A204.1 (cell line): ENCODE data around the gene LILRA5.
"Not testable (repeated sequence)": the region's sequence is repeated elsewhere in the genome, so short reads cannot be mapped to it uniquely, and the experiment has no call there.

Experiments
- FAIRE-seq: peaks from 2 replicates; lab custom pipeline; 2012; peaks lifted over from hg19 to GRCh38; lab: Jason Lieb, UNC

The LILRA5 gene

DNA sequence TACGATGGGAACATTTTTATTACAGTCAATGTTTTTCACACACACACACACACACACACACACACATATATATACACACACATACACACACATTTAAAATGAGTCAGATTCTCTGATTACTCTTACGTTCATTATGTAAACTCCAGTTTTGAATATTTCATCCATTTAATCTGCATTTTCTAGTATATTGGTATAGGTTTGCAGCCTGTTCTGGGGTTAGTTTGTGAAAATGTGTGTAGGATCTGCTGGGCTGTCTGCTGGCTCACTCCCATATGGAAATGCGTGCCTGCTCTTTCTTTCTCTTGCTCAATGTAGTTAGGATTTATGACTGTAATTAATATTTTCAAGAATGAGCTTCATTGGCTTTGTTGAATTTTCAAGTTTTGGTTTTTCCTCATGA, 39.1 kb downstream of the LILRA5 start:
- FAIRE-seq, result no peak

DNA sequence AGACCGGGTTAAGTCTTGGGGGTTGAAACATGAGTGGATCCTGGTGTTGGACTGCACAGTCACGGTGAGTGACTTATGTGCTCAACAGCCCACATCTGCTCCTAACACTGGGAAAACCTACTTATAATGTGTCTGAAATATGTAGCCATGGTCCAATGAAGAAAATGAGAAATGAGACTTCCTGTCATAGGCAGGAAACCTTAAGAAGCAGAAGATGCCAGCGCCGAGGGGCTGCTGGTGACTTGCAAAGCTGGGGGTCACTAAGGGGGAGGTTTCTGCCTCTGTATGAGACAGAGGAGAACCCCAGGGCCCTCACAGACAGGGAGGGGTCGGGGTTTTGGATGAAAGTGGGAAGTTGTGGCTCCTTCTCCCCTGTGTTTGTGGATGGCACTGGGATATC, 40.8 kb downstream of the LILRA5 start:
- FAIRE-seq, result not testable (repeated sequence)

DNA sequence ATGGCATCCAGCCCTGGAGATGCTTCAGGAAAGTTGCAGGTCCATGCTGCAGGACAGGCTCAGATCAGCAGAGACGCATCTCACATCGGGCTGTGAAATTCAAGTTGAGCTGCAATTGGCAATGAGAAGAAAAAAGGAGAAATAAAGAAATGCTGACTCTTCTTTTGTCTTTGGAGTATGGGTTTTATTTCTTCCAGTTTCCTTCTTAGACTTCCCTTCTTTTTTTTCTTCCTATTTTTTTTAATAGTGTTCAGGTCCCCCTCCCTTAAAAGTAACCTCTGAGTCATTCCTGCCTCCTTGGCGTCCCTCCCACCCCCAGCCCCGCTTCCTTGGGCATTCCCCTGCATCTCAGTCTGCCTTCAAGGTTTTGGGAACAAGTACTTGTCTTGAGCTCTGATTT, 41.4 kb downstream of the LILRA5 start:
- FAIRE-seq, result not testable (repeated sequence)

DNA sequence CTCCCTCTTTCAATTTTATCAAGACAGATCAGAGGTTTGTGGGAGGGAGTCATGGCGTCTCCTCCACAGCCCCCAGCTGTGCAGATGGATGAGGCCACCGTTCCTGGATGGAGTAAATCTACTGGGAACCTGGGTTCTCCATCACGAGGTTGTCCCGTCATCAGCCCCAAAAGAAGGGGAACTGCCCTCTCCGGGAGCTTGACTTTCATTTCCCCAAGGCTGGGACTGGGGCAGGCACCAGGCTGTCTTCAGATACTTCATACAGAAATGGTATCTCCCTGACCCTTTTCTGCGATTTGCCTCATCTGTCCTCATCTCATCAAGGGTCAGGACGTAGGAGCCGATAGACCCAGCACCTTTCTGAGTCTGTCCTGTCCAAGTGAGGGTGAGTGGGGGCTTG, 41.9 kb downstream of the LILRA5 start:
- FAIRE-seq, result no peak

DNA sequence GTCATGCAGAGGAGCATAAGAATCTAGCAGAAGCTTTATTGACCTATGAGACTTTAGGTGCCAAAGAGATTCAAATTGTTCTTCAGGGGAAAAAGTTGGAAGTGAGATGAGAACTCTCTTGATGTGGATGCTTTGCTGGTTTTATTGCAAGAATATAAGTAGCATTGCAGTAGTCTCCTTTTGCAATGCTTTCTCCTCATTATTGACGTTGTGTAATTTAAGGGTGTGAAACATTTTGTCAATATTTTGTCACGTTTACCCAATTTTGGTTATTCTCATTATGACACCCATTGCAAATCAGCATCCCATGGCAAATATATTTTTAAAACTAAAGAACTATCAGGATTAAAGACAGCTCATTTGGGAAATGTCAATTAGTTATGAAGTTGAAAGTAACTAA, 44.0 kb downstream of the LILRA5 start:
- FAIRE-seq, result no peak

DNA sequence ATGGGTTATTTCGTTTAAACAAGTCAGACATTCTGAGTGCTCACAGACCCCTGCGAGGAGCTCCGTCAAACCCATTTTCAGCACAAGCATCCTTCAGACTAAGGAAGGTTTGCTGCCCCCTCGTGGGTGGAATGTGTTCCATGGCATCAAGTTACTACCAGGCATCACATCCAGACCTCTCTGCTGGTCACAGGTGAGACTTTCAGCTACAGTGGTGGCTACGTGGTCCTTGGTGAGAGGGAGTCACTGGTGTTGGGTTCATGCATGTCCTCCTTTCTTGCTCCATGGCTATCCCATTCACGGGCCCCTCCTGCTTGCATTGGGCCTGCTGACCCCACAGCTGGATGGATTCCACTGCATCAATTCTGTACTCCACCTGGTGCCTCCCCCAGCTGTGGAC, 46.8 kb downstream of the LILRA5 start:
- no peak for FAIRE-seq

DNA sequence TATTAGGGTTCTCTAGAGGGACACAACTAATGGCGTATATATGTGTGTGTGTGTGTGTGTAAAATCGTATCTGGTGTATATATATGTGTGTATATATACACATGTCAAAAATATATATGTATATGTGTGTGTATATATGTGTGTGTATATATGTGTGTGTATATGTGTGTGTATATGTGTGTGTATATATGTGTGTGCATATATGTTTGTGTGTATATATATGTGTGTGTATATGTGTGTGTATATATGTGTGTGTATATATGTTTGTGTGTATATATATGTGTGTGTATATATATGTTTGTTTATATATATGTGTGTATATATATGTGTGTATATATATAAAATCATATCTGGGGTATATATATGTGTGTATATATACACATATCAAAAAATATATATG, 50.5 kb downstream of the LILRA5 start:
- FAIRE-seq, result no peak

DNA sequence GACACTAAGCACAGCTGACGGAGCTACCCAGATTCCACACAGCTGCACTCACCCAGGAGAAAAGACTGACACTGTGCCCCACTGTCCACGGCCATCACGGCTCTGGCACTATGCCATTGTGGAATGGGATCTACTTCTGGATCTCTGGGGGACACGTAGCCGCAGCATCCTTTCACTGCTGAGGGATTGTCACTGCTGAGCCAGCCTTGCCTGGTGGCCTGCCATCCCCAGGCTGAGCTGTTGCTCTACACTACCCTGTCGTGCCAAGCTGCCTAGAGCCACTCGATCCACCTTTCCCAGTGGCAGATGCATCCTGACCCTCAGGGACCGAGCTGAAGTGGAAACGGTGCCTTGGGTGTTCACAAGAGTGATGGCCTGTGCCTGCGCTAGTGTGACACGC, 50.9 kb downstream of the LILRA5 start:
- no peak for FAIRE-seq

DNA sequence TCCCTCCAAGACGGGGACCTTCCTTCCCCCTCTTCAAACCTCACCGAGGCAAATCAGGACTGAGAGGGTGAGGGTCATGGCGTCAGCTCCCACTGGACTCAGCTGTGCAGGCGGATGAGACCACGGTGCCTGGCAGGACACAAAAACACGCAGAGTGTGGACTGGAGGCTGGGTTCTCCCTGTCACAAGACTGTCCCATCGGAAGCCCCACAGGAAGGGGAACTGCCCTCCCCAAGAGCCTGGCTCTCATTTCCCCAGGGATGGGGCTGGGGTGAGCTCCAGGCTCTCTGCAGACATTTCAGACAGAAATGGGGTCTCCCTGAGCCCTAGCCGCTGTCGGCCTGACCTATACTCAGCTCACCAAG, 55.9 kb downstream of the LILRA5 start, which contains the start of gene LILRB5:
Gene LILRB5, minus strand, starts transcription at position 158 of the 365 bp plus-strand sequence. Its CDS starts 80 bp downstream, at position 78.
- no peak for FAIRE-seq
